Peyer's patch (tissue), 4 donors: Measurements from ENCODE around the gene NPAS2.

ENCODE experiments used
- CTCF ChIP-seq, 6 experiments: fragments of 450-650 bp in 4 of 6; fragments of 200-600 bp in 2 of 6; sonication (generic) in 1 of 6; IDR thresholded peaks; one replicate each; pipeline ENCODE4 v1.5.1; 2017 to 2019; ENCODE audit warnings: antibody characterized with exemption in 6 of 6, mild to moderate bottlenecking in 3 of 6, moderate library complexity in 1 of 6
- POLR2A ChIP-seq, 2 donors: fragments of 450-650 bp; IDR thresholded peaks; one replicate each; pipeline ENCODE4 v1.5.1; 2017; ENCODE audit warnings: antibody characterized with exemption in 2 of 2, mild to moderate bottlenecking in 2 of 2, moderate library complexity in 2 of 2

- no peak for TF ChIP-seq CTCF (IDR thresholded peaks at IDR 0.05)
- no peak for TF ChIP-seq POLR2A (IDR thresholded peaks at IDR 0.05)
These were observed 178.3 kb downstream of the NPAS2 start for GRCh38 chr2:100998235-100998573.
